ENCODE measurements around the gene MPDZ.

The MPDZ gene

DNA sequence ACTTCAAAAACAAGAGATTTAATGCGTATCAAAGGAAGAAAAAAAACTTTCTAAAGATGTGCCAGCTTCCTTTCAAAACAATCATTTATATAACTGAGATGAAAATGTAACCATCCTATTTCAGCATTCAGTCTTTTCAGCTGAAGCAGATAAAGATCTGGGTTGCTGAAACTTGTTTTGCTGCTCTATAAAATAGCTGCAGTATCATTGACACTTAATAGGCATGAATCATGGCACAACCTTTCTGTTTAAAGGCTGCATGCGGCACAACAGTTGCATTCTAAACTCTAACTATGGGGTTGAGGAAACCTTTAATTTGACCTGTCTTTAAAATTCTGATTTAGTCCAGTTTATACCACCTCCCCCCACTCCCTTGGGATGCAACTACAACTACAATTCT lies 196.7 kb downstream of the MPDZ start:
- DNase-seq (ENCODE audit: low read depth in 3 of 3): no peak

GRCh38 chr9:13078164-13078563 lies 201.3 kb downstream of the MPDZ start:
- DNase-seq (ENCODE audit: low read depth in 3 of 3): no peak

DNA sequence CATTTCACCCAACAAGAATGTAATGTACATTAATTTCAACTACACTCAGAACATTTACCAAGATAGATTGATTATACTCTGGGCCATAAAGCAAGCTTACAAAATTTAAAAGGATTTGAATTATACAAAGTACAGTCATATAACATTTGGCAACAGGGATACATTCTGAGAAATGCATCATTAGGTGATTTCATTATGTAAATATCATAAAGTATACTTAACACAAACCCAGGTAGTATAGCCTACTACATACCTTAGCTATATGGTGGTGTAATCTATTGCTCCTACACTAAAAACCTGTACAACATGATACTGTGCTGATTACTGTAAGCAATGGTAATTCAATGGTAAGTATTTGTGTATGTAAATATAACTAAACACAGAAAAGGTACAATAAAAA lies 202.9 kb downstream of the MPDZ start:
- no peak for DNase-seq (ENCODE audit: low read depth in 3 of 3)

- no peak for DNase-seq (ENCODE audit: low read depth in 3 of 3)
Observed at GRCh38 chr9:13071921-13072320, 207.6 kb downstream of the MPDZ start.

GRCh38 chr9:13070612-13071595 lies 208.6 kb downstream of the MPDZ start:
- DNase-seq (ENCODE audit: low read depth in 3 of 3): no peak

DNA sequence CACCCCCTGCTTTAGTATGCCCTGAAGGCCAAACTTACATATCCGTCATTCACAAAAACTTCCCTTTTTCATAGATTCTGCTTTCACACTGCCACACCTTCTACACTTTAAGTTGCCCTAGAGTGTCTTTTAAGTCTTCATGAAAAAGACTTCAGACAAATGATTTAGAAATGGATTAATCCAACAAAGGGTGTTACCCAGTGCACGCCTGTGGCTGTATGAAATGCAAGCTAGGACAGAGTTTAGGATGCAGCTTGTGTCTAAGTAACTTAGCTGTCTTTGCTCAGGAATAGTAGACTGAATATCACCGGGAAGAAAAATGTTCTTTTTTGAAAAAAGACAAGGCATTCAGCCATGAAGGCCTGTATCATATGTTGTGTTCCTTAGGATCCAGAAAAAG lies 210.0 kb downstream of the MPDZ start:
- no peak for DNase-seq (ENCODE audit: low read depth in 3 of 3)

- DNase-seq (ENCODE audit: low read depth in 3 of 3): no peak
Observed at GRCh38 chr9:13064676-13065075, 214.8 kb downstream of the MPDZ start.

DNA sequence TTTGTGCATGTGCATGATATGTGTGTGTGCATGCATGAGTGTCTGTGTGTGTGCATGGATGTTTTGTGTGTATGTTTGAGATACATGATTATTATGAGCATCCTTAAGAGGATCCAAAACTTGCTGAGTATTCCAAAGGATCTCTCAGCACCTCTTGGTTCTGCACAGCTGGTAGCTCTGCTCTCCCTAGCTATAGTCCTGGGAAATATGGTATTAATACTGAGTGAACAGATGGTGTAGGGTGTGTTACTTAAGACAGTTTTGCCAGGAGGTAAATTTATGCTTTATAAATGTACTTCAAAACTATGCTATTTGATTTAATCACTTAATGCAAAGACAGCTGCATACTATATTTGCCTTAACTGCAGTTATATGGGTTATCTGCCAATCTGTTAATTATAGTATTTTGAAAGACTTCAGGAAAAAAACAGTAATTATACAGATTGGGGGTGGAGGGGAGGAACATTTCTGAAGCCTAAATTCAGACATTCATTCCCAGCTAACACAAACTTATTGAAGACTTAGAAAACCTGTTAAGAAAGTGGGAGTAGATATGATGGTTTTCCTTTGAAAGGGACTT lies 215.5 kb downstream of the MPDZ start:
- no peak for DNase-seq (ENCODE audit: low read depth in 3 of 3)

- no peak for DNase-seq (ENCODE audit: low read depth in 3 of 3)
Observed at GRCh38 chr9:13061390-13061789, 218.1 kb downstream of the MPDZ start.

Measured in stimulated activated CD4-positive, alpha-beta T cell treated with anti-CD3 and anti-CD28 coated beads, TNF-alpha, amount 100 ng/mL, for 48 hours (primary cell).